Ishikawa (cell line): ENCODE measurements around the gene MAEA.

Experiments used
- CEBPB ChIP-seq: IDR thresholded peaks from 2 replicates; pipeline ENCODE4 v1.6.1; 2012
- CREB1 ChIP-seq: IDR thresholded peaks from 2 replicates; pipeline ENCODE4 v1.6.1; 2012; ENCODE audit warnings: low read depth
- EGR1 ChIP-seq: IDR thresholded peaks from 2 replicates; pipeline ENCODE4 v1.6.1; 2012
- EP300 ChIP-seq: IDR thresholded peaks from 2 replicates; pipeline ENCODE4 v1.6.1; 2012; ENCODE audit warnings: borderline replicate concordance
- FOXM1 ChIP-seq: IDR thresholded peaks from 2 replicates; pipeline ENCODE4 v1.6.1; 2012; ENCODE audit warnings: low read depth, borderline replicate concordance
- MAX ChIP-seq: IDR thresholded peaks from 2 replicates; pipeline ENCODE4 v1.6.1; 2012
- NFIC ChIP-seq: IDR thresholded peaks from 2 replicates; pipeline ENCODE4 v1.6.1; 2012
- RAD21 ChIP-seq: IDR thresholded peaks from 2 replicates; pipeline ENCODE4 v1.6.1; 2012; ENCODE audit warnings: low read depth
- REST ChIP-seq: IDR thresholded peaks from 2 replicates; pipeline ENCODE4 v1.6.1; 2012; ENCODE audit warnings: low read depth, mild to moderate bottlenecking
- TAF1 ChIP-seq: IDR thresholded peaks from 2 replicates; pipeline ENCODE4 v1.6.1; 2012; ENCODE audit warnings: low read depth, mild to moderate bottlenecking
- TCF12 ChIP-seq: IDR thresholded peaks from 2 replicates; pipeline ENCODE4 v1.6.1; 2012; ENCODE audit warnings: low read depth
- TEAD4 ChIP-seq: IDR thresholded peaks from 2 replicates; pipeline ENCODE4 v1.6.1; 2012
- USF1 ChIP-seq: IDR thresholded peaks from 2 replicates; pipeline ENCODE4 v1.6.1; 2012
- YY1 ChIP-seq: IDR thresholded peaks from 2 replicates; pipeline ENCODE4 v1.6.1; 2012; ENCODE audit warnings: low read depth
- ZBTB7A ChIP-seq: IDR thresholded peaks from 2 replicates; pipeline ENCODE4 v1.6.1; 2012; ENCODE audit warnings: low read depth

The MAEA gene

GRCh38 chr4:1369091-1369450 is 79.4 kb downstream of the MAEA start:
- no peak for TF ChIP-seq MAX
- TF ChIP-seq USF1, result no peak
- TF ChIP-seq TEAD4, result no peak
- TF ChIP-seq EP300, result no peak
- TF ChIP-seq CREB1, result no peak
- TF ChIP-seq TAF1, result no peak
- no peak for TF ChIP-seq YY1
- TF ChIP-seq REST, result no peak
- TF ChIP-seq FOXM1, result no peak
- TF ChIP-seq NFIC, result no peak
- no peak for TF ChIP-seq RAD21
- no peak for TF ChIP-seq ZBTB7A
- TF ChIP-seq TCF12, result no peak
- TF ChIP-seq CEBPB, result no peak
- no peak for TF ChIP-seq EGR1

GRCh38 chr4:1369479-1370079 is 79.9 kb downstream of the MAEA start:
- TF ChIP-seq YY1 (no peak), CEBPB (no peak), MAX (no peak), RAD21 (no peak), TEAD4 (no peak), REST (no peak), EGR1 (no peak), FOXM1 (no peak), EP300 (no peak), TAF1 (no peak), ZBTB7A (no peak), USF1 (no peak), CREB1 (no peak), TCF12 (no peak), NFIC (no peak)

GRCh38 chr4:1370321-1371124 is 80.8 kb downstream of the MAEA start:
- TF ChIP-seq ZBTB7A (no peak), TCF12 (no peak), MAX (no peak), RAD21 (no peak), NFIC (no peak), TEAD4 (no peak), REST (no peak), YY1 (no peak)
